ENCODE results near the gene CALB2. TPM values are rescaled to one million over a fixed set of nuclear protein-coding genes. Genes with fewer than 3 reads are reported as not detected.

The CALB2 gene
- total RNA-seq, 2 experiments from 2014 or later: not detected

GRCh38 chr16:71429581-71429980, 71.1 kb downstream of the CALB2 start:
- H3K4me1 ChIP-seq (ENCODE audit: insufficient read depth, low read length, poor library complexity, severe bottlenecking): no peaks in the 10 kb centered on the region
- H3K4me3 ChIP-seq (ENCODE audit: low read depth, low read length, poor library complexity, severe bottlenecking): no peak overlapping the region
- DNase-seq (ENCODE audit: low spot score): no peak
- H3K36me3 ChIP-seq (ENCODE audit: insufficient read depth, low read length): no peaks in the 10 kb centered on the region
- H3K27ac ChIP-seq (ENCODE audit: low read depth, low read length, poor library complexity, severe bottlenecking): no peak overlapping the region
- H2AFZ ChIP-seq (ENCODE audit: low read length): no peak overlapping the region
- H3K9me2 ChIP-seq (ENCODE audit: insufficient read depth, low read length): no peaks in the 10 kb centered on the region
- no peak for TF ChIP-seq CTCF (conservative IDR thresholded peaks at IDR 0.05; ENCODE audit: low read length)
- no peak for TF ChIP-seq EZH2phosphoT487 (IDR thresholded peaks at IDR 0.05; ENCODE audit: borderline replicate concordance, low read depth, low read length)
- no peaks in the 10 kb centered on the region for H3K79me2 ChIP-seq (ENCODE audit: insufficient read depth, low read depth, low read length)
- BruUV-seq (replicated peaks): no TSS peak
- POLR2A ChIA-PET: interaction anchor here (0.5 to 0.6 kb wide), 2 partner anchors 758 to 1376 kb away, joined by 3 to 4 read pairs; no protein-coding TSS in a partner anchor
- intact Hi-C loops (cut with micrococcal nuclease; ENCODE audit: unreplicated experiment): no loop called here
- H4K20me1 ChIP-seq (ENCODE audit: insufficient read depth, low read length): no peaks in the 10 kb centered on the region
- no peak overlapping the region for H3K4me2 ChIP-seq (ENCODE audit: low read length)
- CTCF ChIA-PET (ENCODE audit: unreplicated experiment): interaction anchor here (0.5 kb wide), 1 partner anchor 69 kb away, joined by 3 read pairs; no protein-coding TSS in a partner anchor
- H3K9me3 ChIP-seq (ENCODE audit: low read length): peaks cover 7% of the 10 kb centered on the region; the same call in 1 of the 2 replicates

- POLR2A ChIA-PET: no interaction called here
Measured at GRCh38 chr16:71430744-71431143, 72.2 kb downstream of the CALB2 start.

More at GRCh38 chr16:71430744-71431143, 72.2 kb downstream of the CALB2 start:
- Histone ChIP-seq H3K9me2 (ENCODE audit: insufficient read depth, low read length) (no peaks in the 10 kb centered on the region), H3K27ac (ENCODE audit: low read depth, low read length, poor library complexity, severe bottlenecking) (no peak overlapping the region), H3K36me3 (ENCODE audit: insufficient read depth, low read length) (no peaks in the 10 kb centered on the region), H3K4me1 (ENCODE audit: insufficient read depth, low read length, poor library complexity, severe bottlenecking) (no peaks in the 10 kb centered on the region), H3K4me3 (ENCODE audit: low read depth, low read length, poor library complexity, severe bottlenecking) (no peak overlapping the region), H4K20me1 (ENCODE audit: insufficient read depth, low read length) (no peaks in the 10 kb centered on the region), H2AFZ (ENCODE audit: low read length) (no peak overlapping the region), H3K9me3 (ENCODE audit: low read length) (peaks cover 7% of the 10 kb centered on the region; the same call in 1 of the 2 replicates), H3K79me2 (ENCODE audit: insufficient read depth, low read depth, low read length) (no peaks in the 10 kb centered on the region), H3K4me2 (ENCODE audit: low read length) (no peak overlapping the region)
- intact Hi-C loops (cut with micrococcal nuclease; ENCODE audit: unreplicated experiment): no loop called here
- CTCF ChIA-PET (ENCODE audit: unreplicated experiment): no interaction called here
- no TSS peak for BruUV-seq (replicated peaks)
- TF ChIP-seq EZH2phosphoT487 (IDR thresholded peaks at IDR 0.05; ENCODE audit: borderline replicate concordance, low read depth, low read length) (no peak), CTCF (conservative IDR thresholded peaks at IDR 0.05; ENCODE audit: low read length) (no peak)
- DNase-seq (ENCODE audit: low spot score): no peak
